HG03565 (cell line): ENCODE results near the gene TMEM204.

Experiments
- ATAC-seq: cut with Tn5 transposase; IDR thresholded peaks from one replicate; pipeline ENCODE4 v1.9.1; 2021; ENCODE audit warnings: mild to moderate bottlenecking, moderate library complexity; ENCODE audit not compliant: unreplicated experiment

Gene TMEM204

DNA sequence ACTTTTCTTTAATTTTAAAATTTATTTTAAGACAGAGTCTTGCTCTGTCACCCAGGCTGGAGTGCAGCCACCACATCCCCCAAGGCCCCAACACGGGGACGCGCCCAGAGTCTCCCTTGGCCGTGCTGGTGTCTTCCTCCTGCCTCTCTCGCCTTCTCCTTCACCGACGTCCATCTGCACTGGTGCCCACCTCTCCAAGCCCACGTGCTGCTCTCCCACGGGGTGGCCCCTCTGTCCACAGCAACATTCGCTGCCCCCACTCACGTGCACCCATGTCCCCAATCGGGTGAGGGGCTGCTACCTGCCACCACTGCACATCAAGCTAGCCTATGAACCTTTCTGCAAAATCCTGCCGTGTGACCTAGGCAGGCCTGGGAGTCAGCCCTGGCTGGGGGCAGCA, 3.1 kb downstream of the TMEM204 start:
- ATAC-seq, result no peak

DNA sequence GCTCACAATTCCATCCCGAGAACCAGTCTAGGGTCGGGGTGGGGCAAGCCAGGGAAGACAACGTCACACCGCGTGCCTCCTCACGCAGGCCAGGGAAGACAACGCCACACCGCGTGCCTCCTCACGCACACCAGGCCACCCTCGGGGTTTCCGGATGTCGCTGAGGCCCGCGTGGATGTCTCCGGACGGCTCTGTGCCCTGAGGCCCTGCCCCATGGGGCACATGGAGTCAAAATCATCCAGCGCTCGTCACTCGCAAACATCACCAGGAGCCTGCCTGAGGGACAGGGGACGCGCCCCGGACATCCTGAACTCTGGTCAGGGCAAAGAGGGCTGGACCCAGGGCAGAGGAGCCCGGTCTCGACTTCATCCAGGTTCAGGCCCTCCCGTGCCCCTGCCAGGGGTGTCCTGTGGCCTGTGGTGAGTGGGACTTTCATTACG, 3.7 kb downstream of the TMEM204 start:
- no peak for ATAC-seq

DNA sequence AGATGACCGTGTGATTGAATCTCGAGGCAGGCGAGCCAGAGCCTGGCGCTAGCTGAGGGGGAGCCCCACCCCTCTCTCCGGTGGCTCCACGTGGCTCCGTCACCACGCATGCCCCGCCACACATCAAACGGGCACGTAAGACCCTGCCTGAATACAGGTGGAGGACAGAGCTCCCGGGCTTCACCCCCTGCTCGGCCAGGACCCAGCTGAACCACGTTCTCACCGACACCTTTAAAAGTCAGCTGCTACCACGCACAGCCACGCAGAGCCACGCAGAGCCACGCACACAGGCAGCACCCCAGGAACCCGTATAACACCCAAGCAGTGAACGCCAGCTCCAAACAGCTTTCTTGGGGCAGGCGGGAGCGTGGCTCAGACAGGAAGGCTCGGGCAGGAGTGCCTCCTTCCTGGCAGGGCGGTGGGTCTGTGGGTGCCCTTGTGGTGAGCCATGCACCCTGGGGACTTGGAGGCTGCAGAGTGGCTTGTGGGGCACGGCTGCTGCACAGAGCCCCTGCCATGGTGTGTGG, 4.4 kb downstream of the TMEM204 start:
- no peak for ATAC-seq

DNA sequence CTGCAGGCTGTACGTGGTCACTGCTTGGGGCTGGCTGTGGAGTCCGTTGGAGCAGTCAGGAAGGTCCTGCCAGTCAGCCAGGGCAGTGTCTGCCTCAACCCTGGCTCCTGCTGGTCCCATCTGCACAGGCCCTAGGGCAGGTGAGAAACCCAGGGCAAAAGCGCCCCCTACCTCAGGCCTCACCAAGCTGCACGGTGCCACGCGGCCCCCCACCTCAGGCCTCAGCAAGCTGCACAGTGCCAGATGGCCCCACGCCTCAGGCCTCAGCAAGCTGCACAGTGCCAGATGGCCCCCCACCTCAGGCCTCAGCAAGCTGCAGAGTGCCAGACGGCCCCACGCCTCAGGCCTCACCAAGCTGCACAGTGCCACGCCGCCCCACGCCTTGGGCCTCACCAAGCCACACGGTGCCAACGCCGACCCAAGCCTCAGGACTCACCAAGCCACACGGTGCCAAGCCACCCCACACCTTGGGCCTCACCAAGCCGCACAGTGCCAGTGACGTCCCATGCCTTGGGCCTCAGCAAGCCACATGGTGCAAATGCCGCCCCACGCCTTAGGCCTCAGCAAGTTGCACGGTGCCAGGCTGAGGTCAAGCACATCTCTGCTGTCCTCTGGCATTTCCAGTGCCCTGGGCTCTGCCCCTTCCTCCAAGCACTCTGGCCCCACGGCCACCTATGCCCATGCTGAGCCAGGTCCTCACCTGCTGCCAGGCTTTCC, 5.5 kb downstream of the TMEM204 start:
- no peak for ATAC-seq

DNA sequence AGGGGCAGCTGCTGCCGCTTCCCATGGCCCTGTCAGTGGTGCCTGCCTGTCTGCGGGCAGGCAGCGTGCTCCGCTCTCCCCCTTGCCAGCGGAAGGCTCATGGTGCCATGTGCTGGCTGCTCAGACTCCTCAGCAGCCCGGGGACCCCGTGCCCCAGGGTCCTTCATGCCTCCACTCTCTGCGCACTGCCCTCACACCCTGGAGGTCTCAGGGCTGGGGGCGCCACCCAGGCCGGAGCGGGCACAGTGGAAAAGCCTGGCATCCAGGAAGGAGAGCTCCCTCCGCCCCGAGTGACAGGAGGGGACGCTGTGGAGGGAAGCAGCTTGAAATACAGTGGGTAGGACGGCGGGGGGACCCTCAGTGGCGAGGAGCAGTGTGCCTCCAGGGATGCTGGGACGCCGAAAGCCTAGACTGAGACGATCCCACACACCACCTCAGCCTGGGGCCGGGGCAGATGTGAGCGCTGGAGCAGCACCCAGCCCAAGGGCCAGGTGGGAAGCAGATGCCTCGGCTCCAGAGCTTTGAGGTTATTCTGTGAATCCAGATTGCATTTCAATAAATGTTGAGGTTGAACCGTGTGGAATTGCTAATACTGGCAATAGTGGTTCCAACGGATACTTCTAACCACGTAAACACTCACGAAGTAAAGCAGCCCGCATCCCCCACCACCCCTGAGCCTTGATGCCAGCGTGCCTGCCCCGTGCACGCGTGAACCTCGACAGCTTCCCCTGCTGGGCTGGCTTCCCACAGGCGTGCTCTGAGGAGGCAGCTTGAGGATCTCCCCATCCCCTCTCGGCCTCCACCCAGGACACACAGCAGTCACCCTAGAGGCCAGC, 6.5 kb downstream of the TMEM204 start:
- no peak for ATAC-seq

DNA sequence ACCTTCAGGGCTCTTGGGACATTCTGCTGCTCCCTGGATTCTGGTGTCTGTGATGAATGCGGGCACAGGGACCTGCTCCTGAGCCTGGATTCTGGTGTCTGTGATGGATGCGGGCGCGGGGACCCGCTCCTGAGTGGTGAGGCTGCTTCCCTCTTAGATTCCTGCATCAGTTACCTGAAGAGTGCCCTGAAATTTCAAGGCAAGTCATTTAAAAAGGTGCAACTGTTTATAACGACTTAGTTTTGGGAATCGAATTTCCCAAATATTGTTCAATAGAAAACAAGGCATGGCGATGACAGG, 7.0 kb downstream of the TMEM204 start:
- no peak for ATAC-seq

DNA sequence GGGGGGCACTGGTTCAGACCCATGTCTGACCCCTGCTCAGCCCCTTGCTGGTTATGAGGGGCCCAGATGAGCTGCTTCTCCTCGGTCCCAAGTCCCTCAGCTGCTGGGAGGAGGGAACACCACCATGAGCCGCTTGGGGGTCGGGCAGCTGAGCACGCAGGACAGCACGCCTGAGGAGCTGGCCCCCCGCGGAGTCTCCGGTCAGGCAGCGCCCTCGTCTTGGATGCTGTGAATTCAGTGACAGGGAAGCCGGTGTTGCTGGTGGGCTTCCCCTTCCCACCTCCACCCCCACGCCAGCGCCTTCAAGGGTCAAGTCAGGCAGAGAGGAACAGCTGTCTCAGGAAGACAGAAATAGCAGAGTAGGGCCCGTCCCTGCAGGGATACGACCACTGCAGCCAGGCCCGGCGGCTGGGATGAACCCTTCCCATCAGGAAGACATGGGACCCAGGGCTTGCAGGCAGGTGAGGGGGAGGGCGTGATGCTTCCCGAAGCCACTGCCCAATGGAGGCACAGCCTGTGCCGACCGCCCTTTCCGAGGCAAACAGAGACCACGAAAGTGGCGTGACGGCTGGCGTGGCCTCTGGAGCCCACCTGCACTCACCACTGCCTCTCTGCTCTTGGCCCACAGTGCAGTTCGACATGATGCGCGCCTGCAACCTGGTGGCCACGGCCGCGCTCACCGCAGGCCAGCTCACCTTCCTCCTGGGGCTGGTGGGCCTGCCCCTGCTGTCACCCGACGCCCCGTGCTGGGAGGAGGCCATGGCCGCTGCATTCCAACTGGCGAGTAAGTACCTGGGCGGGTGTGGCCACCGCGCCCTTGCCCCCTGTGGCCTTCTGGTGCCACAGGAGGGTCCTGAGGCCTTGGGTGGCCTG, 8.1 kb downstream of the TMEM204 start:
- ATAC-seq, result no peak

DNA sequence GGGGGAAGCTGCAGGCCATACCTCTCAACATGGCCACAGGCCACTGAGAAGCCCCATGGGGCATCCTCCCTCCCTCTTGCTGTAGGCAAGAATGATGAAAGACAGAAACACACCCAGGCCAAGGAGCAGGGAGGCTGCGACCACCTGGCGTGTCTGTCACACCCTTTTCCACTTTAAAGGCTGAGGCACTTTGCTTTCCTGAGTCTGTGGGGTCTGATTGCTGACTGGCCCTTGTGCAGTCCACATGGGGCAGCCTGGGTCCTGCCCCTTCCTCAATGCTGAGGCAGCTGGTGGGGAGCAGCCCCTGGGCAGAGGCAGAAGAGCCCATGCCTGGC, 8.7 kb downstream of the TMEM204 start:
- no peak for ATAC-seq

DNA sequence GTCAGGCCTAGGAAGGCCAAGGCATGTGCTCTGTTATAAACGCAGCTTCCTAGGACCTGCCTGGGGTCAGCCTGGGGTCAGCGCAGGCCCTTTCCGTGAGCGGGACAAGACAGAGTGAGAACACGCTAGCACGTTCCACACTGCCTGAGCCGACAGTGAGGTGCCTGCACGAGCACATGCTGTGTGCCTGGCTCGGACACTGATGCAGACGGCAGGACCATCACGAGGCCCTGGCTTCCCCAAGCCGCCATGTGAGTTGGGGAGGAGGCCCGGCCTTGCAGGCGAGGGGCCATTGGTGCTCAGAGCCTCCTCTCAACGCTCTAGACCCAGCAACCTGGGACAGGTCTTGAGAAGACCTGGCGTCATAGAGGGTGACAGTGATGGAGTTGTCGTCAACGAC, 9.1 kb downstream of the TMEM204 start:
- no peak for ATAC-seq

DNA sequence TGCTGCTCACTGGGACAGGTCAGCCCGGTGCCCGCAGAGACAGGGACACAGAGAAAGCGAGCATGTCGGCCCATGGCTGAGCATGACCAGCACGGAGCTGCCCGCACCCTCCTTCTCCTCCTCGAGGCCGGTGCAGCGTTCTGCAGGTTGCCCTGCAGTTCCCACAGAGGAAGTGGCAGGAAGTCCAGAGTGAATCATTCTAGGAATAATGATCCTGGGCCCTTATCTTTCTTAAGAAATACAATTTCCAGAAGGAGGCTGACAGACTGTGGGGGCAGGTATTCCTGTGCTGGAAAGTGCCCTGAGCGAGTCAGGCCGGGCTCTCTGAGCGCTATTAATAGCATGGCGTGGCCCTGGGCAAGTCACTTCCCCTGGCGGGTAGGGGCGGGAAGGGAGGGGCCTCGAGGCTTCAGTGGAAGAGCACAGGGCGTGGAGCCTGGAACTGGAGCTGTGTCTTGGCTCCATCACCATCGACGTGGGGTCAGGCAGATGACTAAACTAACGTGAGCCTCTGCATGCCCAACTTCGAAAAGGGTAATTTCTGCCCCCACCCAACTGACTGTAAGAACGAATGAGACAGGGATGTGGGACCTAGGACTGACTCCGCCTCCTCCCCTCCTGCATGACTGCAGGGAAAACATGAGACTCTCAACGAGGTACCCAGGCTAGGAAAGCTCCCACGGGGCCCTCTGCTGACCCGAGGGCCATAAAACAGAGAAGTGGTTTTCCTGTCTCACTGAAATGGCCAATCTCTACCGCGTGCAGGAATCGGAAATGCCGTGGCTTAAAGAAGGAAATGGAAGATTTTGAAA, 9.8 kb downstream of the TMEM204 start:
- no peak for ATAC-seq

DNA sequence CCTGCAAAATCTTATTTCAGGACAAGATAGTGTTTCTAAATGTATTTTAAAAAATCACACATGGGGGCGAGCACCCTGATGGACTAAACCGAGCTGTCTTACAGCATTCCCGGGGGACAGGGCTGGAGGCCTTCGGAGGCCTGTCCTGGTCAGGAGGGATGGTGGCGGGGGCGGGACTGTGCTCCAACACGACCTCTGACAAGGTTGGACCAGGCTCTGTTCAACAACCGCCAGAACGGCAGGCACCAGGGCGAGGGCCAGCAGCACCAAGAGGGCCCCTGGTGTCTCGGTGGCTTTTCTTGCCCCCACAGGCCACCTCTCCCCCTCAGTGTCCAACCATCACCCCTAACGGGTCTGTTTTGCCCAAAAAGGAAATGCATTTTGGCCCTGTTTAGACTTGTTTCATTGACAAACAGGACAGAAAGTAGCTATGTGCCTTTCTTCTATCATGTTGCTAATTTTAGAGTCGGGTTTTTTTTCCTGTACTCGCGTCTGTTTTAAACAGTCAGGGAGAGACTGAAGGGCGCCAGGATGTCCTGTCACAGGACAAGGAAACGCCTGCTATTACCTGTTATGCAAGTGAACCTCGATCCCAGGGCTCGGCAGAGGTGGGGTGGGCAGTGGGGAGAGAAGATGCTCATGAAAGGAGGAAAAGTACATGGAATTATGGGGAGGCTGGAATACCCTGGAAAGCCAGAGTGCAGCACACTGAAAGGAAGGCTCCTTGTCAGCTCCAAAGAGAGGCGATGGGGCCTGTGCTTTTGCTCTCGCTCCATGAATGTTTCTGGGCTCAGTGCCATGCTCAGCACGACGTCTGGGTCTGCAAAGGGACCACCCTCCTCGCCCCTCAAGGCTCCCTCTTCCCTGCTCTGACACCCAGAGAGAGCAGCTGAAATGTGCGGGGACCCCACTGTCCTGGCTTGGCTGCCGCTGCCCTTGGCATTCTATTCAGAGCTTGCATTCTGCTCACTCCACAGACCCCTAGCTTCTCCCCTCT, 11.9 kb downstream of the TMEM204 start:
- no peak for ATAC-seq

DNA sequence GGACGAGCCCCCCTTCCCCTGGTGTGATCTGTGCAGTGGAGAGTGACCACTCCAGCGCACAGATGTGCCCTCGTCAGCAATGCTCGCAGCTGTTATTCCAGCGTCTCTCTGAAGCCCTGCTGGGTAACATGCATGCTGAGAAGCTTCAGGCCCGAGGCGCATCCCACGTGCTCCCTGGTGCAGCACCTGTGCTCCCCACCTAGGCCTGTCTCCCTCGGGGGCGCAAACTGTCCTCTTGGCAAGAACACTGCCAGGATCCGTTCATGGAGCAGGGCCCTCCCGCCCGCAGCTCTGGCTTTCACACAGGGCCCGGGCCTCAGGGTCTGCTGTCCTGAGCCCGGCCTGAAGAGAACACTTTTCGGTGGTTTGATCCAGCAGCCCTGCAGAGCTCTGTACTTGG, 13.0 kb downstream of the TMEM204 start:
- no peak for ATAC-seq

DNA sequence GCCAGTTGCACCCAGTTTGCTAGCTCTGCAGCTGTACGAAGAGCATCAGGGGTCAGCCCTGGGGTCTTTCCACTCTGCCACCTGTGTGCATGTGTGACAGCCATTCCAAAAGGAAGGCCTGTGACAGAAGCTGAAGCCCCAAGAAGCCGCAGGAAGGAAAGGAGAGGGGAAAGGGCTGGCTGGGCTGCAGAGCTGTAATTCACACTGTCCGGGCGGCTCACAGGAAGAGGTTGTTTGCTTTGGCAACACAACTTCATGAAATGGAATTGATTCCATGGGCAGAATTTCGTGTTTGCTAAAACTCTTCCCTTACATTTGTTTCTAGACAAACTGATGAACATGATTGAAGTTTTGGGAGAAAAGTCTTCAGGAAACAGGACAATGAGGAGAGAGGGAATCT, 14.8 kb downstream of the TMEM204 start:
- ATAC-seq, result no peak

DNA sequence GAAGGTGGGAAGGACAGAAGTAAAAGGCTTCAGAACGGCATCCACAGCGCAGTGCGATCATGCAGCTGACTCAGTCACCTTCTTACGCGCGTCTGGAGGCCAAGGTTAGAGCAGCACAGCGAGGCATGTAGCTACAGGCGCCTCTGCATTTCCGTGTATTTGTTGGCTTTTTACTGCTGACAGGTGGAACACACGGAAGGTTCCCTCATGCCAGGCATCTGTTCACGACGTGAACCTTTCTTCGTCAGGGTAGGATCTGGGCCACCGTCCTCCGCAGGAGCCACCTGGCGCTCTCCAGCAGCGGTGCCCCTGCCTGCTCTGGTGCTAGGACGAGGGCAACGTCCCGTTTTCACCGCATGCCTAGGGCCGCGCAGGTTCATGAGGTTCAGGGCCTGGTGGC, 15.3 kb downstream of the TMEM204 start:
- no peak for ATAC-seq

DNA sequence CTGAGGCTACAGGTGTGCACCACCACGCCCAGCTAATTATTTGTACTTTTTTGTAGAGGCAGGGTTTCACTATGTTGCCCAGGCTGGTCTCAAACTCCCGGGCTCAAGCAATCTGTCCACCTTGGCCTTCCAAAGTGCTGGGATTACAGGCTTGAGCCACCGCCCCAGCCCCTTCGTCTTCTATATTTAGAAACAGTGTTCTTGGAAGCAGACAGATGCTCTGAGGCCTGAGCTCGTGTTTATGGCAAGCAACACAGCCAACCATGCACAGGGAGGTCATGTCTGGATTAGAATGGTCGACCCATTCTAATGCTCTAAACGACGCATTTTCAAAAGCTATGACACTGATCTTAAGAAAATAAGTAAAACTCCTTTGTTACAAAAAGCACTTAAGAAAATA, 16.6 kb downstream of the TMEM204 start:
- no peak for ATAC-seq

DNA sequence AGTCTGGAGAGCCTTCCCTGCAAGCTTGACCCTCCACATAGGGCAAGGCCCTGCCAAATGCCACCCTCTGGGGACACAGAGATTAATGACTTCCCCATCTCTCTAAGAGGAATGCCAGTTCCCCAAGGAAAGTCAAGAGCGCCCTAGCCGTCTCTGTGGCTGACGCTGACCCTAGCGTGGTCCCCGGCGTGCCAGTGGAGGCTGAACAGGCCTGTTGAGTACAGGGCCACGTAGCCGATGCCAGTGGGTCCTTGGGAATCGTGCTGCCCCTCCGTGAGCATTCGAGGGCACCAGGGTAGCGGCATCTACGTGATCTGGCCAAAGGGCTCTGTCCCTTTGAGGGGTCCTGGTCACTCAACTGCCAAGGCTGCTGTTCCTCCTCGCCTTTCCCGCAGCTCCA, 17.2 kb downstream of the TMEM204 start:
- no peak for ATAC-seq

DNA sequence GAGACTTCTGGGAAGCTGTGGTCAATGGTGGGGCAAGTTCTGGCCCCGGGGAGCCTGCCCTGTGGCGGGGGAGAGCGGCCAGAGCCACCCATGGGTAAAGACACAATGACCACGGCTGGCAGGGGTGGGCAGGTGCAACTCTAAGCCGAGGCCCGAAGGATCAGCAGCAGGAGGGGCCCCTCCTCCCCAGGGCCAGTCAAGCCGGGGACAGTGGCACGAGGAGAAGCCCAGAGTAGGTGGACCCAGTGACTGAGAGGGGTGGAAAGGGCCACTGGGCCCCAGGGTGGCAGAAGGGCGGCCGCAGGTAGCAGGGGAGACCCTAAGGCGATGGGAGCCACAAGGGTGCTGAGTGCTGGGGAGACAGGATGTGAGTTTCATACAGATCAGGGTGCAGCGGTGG, 17.7 kb downstream of the TMEM204 start:
- no peak for ATAC-seq

DNA sequence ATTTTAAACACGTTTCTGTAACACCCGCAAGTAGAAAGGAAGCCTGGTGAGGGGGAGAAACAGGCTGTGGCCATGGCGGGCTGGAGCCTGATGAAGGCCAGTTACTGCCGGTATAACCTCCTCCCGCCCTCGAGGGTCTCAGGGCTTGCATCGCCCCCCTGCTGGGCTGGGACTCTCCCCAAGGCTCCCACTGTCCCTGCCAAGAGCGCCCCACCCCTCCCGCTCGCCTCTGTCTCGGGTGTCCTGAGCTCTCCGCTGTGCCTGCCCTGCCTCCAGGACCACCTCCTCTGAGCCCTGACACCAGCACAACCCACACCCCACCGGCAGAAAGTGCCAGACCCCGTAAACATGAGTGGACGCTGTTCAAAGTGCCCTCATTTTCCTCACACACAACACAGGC, 18.7 kb downstream of the TMEM204 start:
- no peak for ATAC-seq
